Glutamatergic neuron (in vitro differentiated cells): ENCODE measurements around the gene ACAD11. TPM values are rescaled to one million over a fixed set of nuclear protein-coding genes. Genes with fewer than 3 reads are reported as not detected.

Experiments
- DNase-seq: peaks from one replicate; pipeline ENCODE4 v3.0.0; 2022
- H3K27ac Mint-ChIP-seq: one replicate; pipeline ENCODE4 v1.8.0; 2020; ENCODE audit warnings: mild to moderate bottlenecking, mixed read lengths, inconsistent platforms; ENCODE audit not compliant: unreplicated experiment
- H3K27me3 Mint-ChIP-seq: one replicate; pipeline ENCODE4 v1.8.0; 2020; ENCODE audit warnings: mild to moderate bottlenecking, moderate library complexity, mixed read lengths, inconsistent platforms; ENCODE audit not compliant: unreplicated experiment
- H3K36me3 Mint-ChIP-seq: one replicate; pipeline ENCODE4 v1.8.0; 2020; ENCODE audit warnings: mild to moderate bottlenecking, mixed read lengths, inconsistent platforms; ENCODE audit not compliant: unreplicated experiment
- H3K4me1 Mint-ChIP-seq: one replicate; pipeline ENCODE4 v1.8.0; 2020; ENCODE audit warnings: mild to moderate bottlenecking, low read depth, mixed read lengths, inconsistent platforms; ENCODE audit not compliant: unreplicated experiment
- H3K4me3 Mint-ChIP-seq: one replicate; pipeline ENCODE4 v1.8.0; 2020; ENCODE audit warnings: mild to moderate bottlenecking, mixed read lengths, inconsistent platforms; ENCODE audit not compliant: unreplicated experiment
- H3K9me3 Mint-ChIP-seq: one replicate; pipeline ENCODE4 v1.8.0; 2020; ENCODE audit warnings: mild to moderate bottlenecking, moderate library complexity, mixed read lengths, inconsistent platforms; ENCODE audit not compliant: unreplicated experiment
- total RNA-seq: library from RNA; stranded (reverse); fragmentation: NEBNext Ultra II Directional; extraction: Animal tissue kit (Norgen Biotek cat#: 25700); gene quantifications from one replicate; pipeline ENCODE4 v1.2.1, GENCODE V29; 2021; ENCODE audit not compliant: unreplicated experiment
- TF ChIP-seq, protein P1 (sequence below): fragments of 200-600 bp; sonication (generic); IDR thresholded peaks from one replicate; pipeline ENCODE4 v1.5.0; 2021; ENCODE audit not compliant: partially characterized antibody, unreplicated experiment

ACAD11 gene
- total RNA-seq, 1 donor from 2014 or later: 9.4 TPM

- peaks cover 6% of the 10 kb centered on the region for H3K4me1 Mint-ChIP-seq
- H3K9me3 Mint-ChIP-seq: no peaks in the 10 kb centered on the region
- no peak overlapping the region for H3K27ac Mint-ChIP-seq
- no peak for DNase-seq
- H3K36me3 Mint-ChIP-seq: no peaks in the 10 kb centered on the region
- H3K27me3 Mint-ChIP-seq: no peaks in the 10 kb centered on the region
- H3K4me3 Mint-ChIP-seq: no peak overlapping the region
- TF ChIP-seq, protein P1, sequence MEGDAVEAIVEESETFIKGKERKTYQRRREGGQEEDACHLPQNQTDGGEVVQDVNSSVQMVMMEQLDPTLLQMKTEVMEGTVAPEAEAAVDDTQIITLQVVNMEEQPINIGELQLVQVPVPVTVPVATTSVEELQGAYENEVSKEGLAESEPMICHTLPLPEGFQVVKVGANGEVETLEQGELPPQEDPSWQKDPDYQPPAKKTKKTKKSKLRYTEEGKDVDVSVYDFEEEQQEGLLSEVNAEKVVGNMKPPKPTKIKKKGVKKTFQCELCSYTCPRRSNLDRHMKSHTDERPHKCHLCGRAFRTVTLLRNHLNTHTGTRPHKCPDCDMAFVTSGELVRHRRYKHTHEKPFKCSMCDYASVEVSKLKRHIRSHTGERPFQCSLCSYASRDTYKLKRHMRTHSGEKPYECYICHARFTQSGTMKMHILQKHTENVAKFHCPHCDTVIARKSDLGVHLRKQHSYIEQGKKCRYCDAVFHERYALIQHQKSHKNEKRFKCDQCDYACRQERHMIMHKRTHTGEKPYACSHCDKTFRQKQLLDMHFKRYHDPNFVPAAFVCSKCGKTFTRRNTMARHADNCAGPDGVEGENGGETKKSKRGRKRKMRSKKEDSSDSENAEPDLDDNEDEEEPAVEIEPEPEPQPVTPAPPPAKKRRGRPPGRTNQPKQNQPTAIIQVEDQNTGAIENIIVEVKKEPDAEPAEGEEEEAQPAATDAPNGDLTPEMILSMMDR: no peak
Measured at GRCh38 chr3:132665230-132665745, 5.7 kb upstream of the ACAD11 start.

GRCh38 chr3:132662212-132662611, 2.6 kb upstream of the ACAD11 start:
- Mint-ChIP-seq H3K27me3 (no peaks in the 10 kb centered on the region), H3K4me1 (peaks cover 6% of the 10 kb centered on the region), H3K4me3 (no peak overlapping the region), H3K9me3 (peaks cover 7% of the 10 kb centered on the region), H3K27ac (no peak overlapping the region), H3K36me3 (no peaks in the 10 kb centered on the region)
- DNase-seq: no peak
- TF ChIP-seq, protein P1: no peak

DNA sequence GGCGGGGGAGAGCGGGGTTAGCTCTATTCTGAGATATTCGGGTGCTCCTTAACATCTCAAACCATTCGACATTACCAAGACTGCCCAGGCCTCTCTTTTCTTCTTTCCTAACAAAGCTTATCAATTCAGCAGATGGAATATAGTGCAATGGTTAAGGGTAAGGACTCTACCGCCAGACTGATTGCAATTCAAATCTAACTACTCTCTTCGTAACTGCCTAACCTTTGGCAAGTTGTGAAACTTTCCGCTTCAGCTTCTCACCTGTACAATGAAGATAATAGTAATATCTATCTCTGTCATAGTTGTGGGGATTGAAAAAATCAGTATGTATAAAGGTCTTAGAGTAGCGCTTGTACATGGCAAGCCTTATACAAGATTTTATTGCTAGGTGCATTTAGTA, 1.5 kb upstream of the ACAD11 start:
- Mint-ChIP-seq H3K27ac (peak overlapping the region; percentile 85), H3K9me3 (peaks cover 7% of the 10 kb centered on the region), H3K36me3 (no peaks in the 10 kb centered on the region), H3K4me3 (peak overlapping the region; percentile 96), H3K27me3 (no peaks in the 10 kb centered on the region), H3K4me1 (peaks cover 6% of the 10 kb centered on the region)
- DNase-seq: no peak
- TF ChIP-seq, protein P1: no peak

DNA sequence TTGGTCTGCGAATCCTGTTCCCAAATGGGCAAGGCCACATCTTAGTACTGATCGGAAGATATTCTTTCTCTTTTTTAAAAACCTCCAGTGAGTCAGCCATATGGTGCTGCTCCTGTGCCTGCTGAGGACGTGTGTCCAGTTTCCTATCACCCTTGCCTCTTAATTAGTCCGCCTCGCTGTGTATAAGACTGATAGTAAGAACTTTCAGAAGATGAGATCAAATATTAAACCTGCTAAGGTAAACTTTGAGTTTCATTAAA, 1.1 kb upstream of the ACAD11 start:
- Mint-ChIP-seq H3K36me3 (no peaks in the 10 kb centered on the region), H3K4me3 (peak overlapping the region; percentile 96), H3K27ac (peak overlapping the region; percentile 85), H3K4me1 (peaks cover 6% of the 10 kb centered on the region), H3K9me3 (peaks cover 7% of the 10 kb centered on the region), H3K27me3 (no peaks in the 10 kb centered on the region)
- DNase-seq: no peak
- TF ChIP-seq, protein P1: no peak

DNA sequence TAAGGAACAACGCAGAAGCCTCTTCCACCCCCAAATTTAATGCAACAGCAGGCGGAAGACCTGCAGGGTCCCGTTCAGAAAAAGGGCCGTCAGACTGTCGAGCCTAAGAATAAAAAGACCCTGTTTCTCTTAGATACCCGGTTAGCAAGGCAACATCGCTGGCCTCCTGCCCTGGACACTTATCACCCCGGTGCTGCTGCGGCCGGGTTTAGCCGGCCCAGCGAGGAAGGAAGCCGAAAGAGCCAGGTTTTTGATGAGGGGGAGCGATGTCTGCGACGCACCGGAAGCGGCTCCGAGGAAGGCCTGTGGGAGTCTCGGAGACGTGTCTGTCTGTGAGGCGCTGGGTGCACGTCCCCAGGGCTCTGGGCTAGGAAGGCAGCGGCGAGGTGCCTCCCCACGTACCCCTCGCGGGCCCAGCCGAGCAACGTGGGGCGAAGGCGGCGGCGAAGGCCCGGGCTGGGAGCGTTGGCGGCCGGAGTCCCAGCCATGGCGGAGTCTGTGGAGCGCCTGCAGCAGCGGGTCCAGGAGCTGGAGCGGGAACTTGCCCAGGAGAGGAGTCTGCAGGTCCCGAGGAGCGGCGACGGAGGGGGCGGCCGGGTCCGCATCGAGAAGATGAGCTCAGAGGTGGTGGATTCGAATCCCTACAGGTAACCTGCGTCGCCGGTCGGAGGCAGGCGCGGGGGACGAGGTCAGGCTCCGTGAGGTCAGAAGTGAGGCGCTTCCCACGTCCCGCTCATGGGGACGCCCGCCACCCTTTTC, 622 bp upstream of the ACAD11 start, which contains the start of gene UBA5:
TSS of gene UBA5 (plus strand) at position 278 of the 759 bp plus-strand sequence. CDS start at position 487, 209 bp downstream.
- peak within 1 kb of the TSS; percentile 96 for H3K4me3 Mint-ChIP-seq
- H3K27me3 Mint-ChIP-seq: no peaks in the 10 kb centered on the region
- peak within 1 kb of the TSS; percentile 88 for H3K27ac Mint-ChIP-seq
- DNase-seq: peak; percentile 70
- peaks cover 6% of the 10 kb centered on the region for H3K4me1 Mint-ChIP-seq
- H3K9me3 Mint-ChIP-seq: peaks cover 7% of the 10 kb centered on the region
- TF ChIP-seq, protein P1: no peak
- no peaks in the 10 kb centered on the region for H3K36me3 Mint-ChIP-seq
